Activated naive CD4-positive, alpha-beta T cell treated with anti-CD3 and anti-CD28 coated beads for 36 hours (primary cell): ENCODE data around the gene CD247. TPM values are rescaled to one million over a fixed set of nuclear protein-coding genes. Genes with fewer than 3 reads are reported as not detected.

ENCODE experiments used
- CTCF ChIA-PET: fragments of 350-600 bp; sonication (Branson Sonifier 250); formaldehyde crosslinking; loops from one replicate; lab custom pipeline; 2021; ENCODE audit warnings: antibody characterized with exemption; lab: Charles Lee
- DNase-seq: peaks from one replicate; pipeline ENCODE4 v3.0.0-alpha.2; 2020
- H3K27ac Mint-ChIP-seq: one replicate; pipeline ENCODE4 v1.8.0; 2021; ENCODE audit warnings: mild to moderate bottlenecking, mixed read lengths
- H3K27me3 Mint-ChIP-seq: one replicate; pipeline ENCODE4 v1.8.0; 2021; ENCODE audit warnings: low read depth, mixed read lengths
- H3K36me3 Mint-ChIP-seq: one replicate; pipeline ENCODE4 v1.8.0; 2021; ENCODE audit warnings: low read depth, mixed read lengths
- H3K4me1 Mint-ChIP-seq: one replicate; pipeline ENCODE4 v1.8.0; 2021; ENCODE audit warnings: low read depth, mixed read lengths
- H3K4me3 Mint-ChIP-seq: one replicate; pipeline ENCODE4 v1.8.0; 2021; ENCODE audit warnings: mild to moderate bottlenecking, moderate library complexity, mixed read lengths
- H3K9me3 Mint-ChIP-seq: one replicate; pipeline ENCODE4 v1.8.0; 2021; ENCODE audit warnings: mixed read lengths
- intact Hi-C: fragments of 100-400 bp; cut with micrococcal nuclease; formaldehyde crosslinking; loops from one replicate; pipeline ENCODE4 v1.15.1; 2023
- total RNA-seq, 2 experiments: library from RNA; stranded (reverse); gene quantifications; one replicate each; pipeline ENCODE4 v1.2.3, GENCODE V29; 2021

The CD247 gene
- total RNA-seq, 2 experiments from 2014 or later, result 73.5 to 78.3 TPM

GRCh38 chr1:167441222-167441621 lies 77.1 kb downstream of the CD247 start:
- intact Hi-C loops, result no loop called here
- Mint-ChIP-seq H3K27me3 (no peaks in the 10 kb centered on the region), H3K4me3 (no peak overlapping the region), H3K27ac (no peak overlapping the region), H3K36me3 (peaks cover 20% of the 10 kb centered on the region), H3K4me1 (peaks cover 72% of the 10 kb centered on the region), H3K9me3 (no peaks in the 10 kb centered on the region)
- CTCF ChIA-PET, result interaction anchor here (0.7 to 5.5 kb wide), 17 partner anchors 8 to 177 kb away, joined by 3 to 61 read pairs (median 4); partner anchors contain the start of gene CD247
- DNase-seq, result no peak

GRCh38 chr1:167440776-167441175 lies 77.6 kb downstream of the CD247 start:
- Mint-ChIP-seq H3K4me3 (no peak overlapping the region), H3K4me1 (peaks cover 72% of the 10 kb centered on the region), H3K36me3 (peaks cover 22% of the 10 kb centered on the region), H3K27me3 (no peaks in the 10 kb centered on the region), H3K27ac (no peak overlapping the region), H3K9me3 (no peaks in the 10 kb centered on the region)
- CTCF ChIA-PET, result interaction anchor here (1.0 to 5.5 kb wide), 13 partner anchors 9 to 177 kb away, joined by 3 to 61 read pairs (median 3); partner anchors contain the start of gene CD247
- DNase-seq, result no peak
- intact Hi-C loops, result no loop called here

GRCh38 chr1:167440345-167440744 lies 78.0 kb downstream of the CD247 start:
- intact Hi-C loops, result no loop called here
- Mint-ChIP-seq H3K9me3 (no peaks in the 10 kb centered on the region), H3K4me1 (peaks cover 72% of the 10 kb centered on the region), H3K36me3 (peaks cover 26% of the 10 kb centered on the region), H3K27me3 (no peaks in the 10 kb centered on the region), H3K27ac (no peak overlapping the region), H3K4me3 (no peak overlapping the region)
- CTCF ChIA-PET, result interaction anchor here (1.1 to 5.5 kb wide), 12 partner anchors 9 to 178 kb away, joined by 3 to 61 read pairs (median 4); partner anchors contain the start of gene CD247
- DNase-seq, result no peak

GRCh38 chr1:167439301-167439988 lies 78.9 kb downstream of the CD247 start:
- DNase-seq, result peak; percentile 44
- H3K36me3 Mint-ChIP-seq, result peaks cover 28% of the 10 kb centered on the region
- no peaks in the 10 kb centered on the region for H3K27me3 Mint-ChIP-seq
- H3K9me3 Mint-ChIP-seq, result no peaks in the 10 kb centered on the region
- no peak overlapping the region for H3K27ac Mint-ChIP-seq
- H3K4me1 Mint-ChIP-seq, result peaks cover 71% of the 10 kb centered on the region
- peak overlapping the region; percentile 42 for H3K4me3 Mint-ChIP-seq
- intact Hi-C loops, result loop anchor here (2.0 to 10.0 kb wide), 2 partner anchors 217 to 525 kb away; no protein-coding TSS in a partner anchor
- CTCF ChIA-PET, result interaction anchor here (0.6 to 5.5 kb wide), 15 partner anchors 10 to 371 kb away, joined by 3 to 61 read pairs (median 3); partner anchors contain the start of gene CD247

- Mint-ChIP-seq H3K27me3 (no peaks in the 10 kb centered on the region), H3K27ac (peak overlapping the region; percentile 57), H3K4me1 (peaks cover 70% of the 10 kb centered on the region), H3K36me3 (peaks cover 32% of the 10 kb centered on the region), H3K9me3 (no peaks in the 10 kb centered on the region), H3K4me3 (peak overlapping the region; percentile 42)
- intact Hi-C loops, result loop anchor here (2.0 to 10.0 kb wide), 2 partner anchors 216 to 524 kb away; no protein-coding TSS in a partner anchor
- CTCF ChIA-PET, result interaction anchor here (0.6 to 2.2 kb wide), 19 partner anchors 9 to 370 kb away, joined by 3 to 13 read pairs (median 3); partner anchors contain the start of gene CD247
- DNase-seq, result no peak
Observed at GRCh38 chr1:167438171-167439138, 79.9 kb downstream of the CD247 start.

- Mint-ChIP-seq H3K4me3 (no peak overlapping the region), H3K27me3 (no peaks in the 10 kb centered on the region), H3K27ac (peak overlapping the region; percentile 28), H3K36me3 (peaks cover 42% of the 10 kb centered on the region), H3K4me1 (peaks cover 63% of the 10 kb centered on the region), H3K9me3 (no peaks in the 10 kb centered on the region)
- intact Hi-C loops, result loop anchor here (10.0 kb wide), 1 partner anchor 521 kb away; no protein-coding TSS in a partner anchor
- CTCF ChIA-PET, result interaction anchor here (3.9 kb wide), 1 partner anchor 98 kb away, joined by 17 read pairs; no protein-coding TSS in a partner anchor
- DNase-seq, result no peak
Observed at GRCh38 chr1:167435484-167435883, 82.8 kb downstream of the CD247 start.

GRCh38 chr1:167434306-167434705 lies 84.0 kb downstream of the CD247 start:
- H3K9me3 Mint-ChIP-seq, result no peaks in the 10 kb centered on the region
- no peaks in the 10 kb centered on the region for H3K27me3 Mint-ChIP-seq
- H3K36me3 Mint-ChIP-seq, result peaks cover 37% of the 10 kb centered on the region
- no peak overlapping the region for H3K27ac Mint-ChIP-seq
- no peak for DNase-seq
- CTCF ChIA-PET, result interaction anchor here (3.9 kb wide), 1 partner anchor 100 kb away, joined by 17 read pairs; no protein-coding TSS in a partner anchor
- H3K4me1 Mint-ChIP-seq, result peaks cover 62% of the 10 kb centered on the region
- no peak overlapping the region for H3K4me3 Mint-ChIP-seq
- intact Hi-C loops, result loop anchor here (10.0 kb wide), 1 partner anchor 520 kb away; no protein-coding TSS in a partner anchor

GRCh38 chr1:167433884-167434283 lies 84.4 kb downstream of the CD247 start:
- Mint-ChIP-seq H3K4me3 (no peak overlapping the region), H3K36me3 (peaks cover 36% of the 10 kb centered on the region), H3K27me3 (no peaks in the 10 kb centered on the region), H3K9me3 (no peaks in the 10 kb centered on the region), H3K4me1 (peaks cover 60% of the 10 kb centered on the region), H3K27ac (no peak overlapping the region)
- CTCF ChIA-PET, result interaction anchor here (1.1 to 3.9 kb wide), 2 partner anchors 100 to 109 kb away, joined by 3 to 17 read pairs; no protein-coding TSS in a partner anchor
- DNase-seq, result no peak
- intact Hi-C loops, result loop anchor here (10.0 kb wide), 1 partner anchor 519 kb away; no protein-coding TSS in a partner anchor

- intact Hi-C loops, result loop anchor here (10.0 kb wide), 1 partner anchor 518 kb away; no protein-coding TSS in a partner anchor
- no peak for DNase-seq
- Mint-ChIP-seq H3K27me3 (no peaks in the 10 kb centered on the region), H3K27ac (peak overlapping the region; percentile 30), H3K9me3 (no peaks in the 10 kb centered on the region), H3K4me1 (peaks cover 60% of the 10 kb centered on the region), H3K36me3 (peaks cover 29% of the 10 kb centered on the region), H3K4me3 (no peak overlapping the region)
- CTCF ChIA-PET, result interaction anchor here (1.0 to 3.9 kb wide), 3 partner anchors 9 to 110 kb away, joined by 3 to 17 read pairs (median 3); no protein-coding TSS in a partner anchor
Observed at GRCh38 chr1:167432780-167433179, 85.5 kb downstream of the CD247 start.

GRCh38 chr1:167431909-167432650 lies 86.2 kb downstream of the CD247 start:
- intact Hi-C loops, result loop anchor here (10.0 kb wide), 1 partner anchor 517 kb away; no protein-coding TSS in a partner anchor
- Mint-ChIP-seq H3K4me3 (no peak overlapping the region), H3K4me1 (peaks cover 60% of the 10 kb centered on the region), H3K36me3 (peaks cover 29% of the 10 kb centered on the region), H3K9me3 (no peaks in the 10 kb centered on the region), H3K27ac (peak overlapping the region; percentile 46), H3K27me3 (no peaks in the 10 kb centered on the region)
- no peak for DNase-seq
- CTCF ChIA-PET, result interaction anchor here (1.8 to 3.9 kb wide), 2 partner anchors 9 to 102 kb away, joined by 6 to 17 read pairs; no protein-coding TSS in a partner anchor
